Putamen (tissue), 1 donor: ENCODE data around the gene ZNF474.

Experiments
- DNase-seq: peaks from one replicate; pipeline ENCODE4 v3.0.0-alpha.2; 2016; ENCODE audit warnings: low spot score

Gene ZNF474

DNA sequence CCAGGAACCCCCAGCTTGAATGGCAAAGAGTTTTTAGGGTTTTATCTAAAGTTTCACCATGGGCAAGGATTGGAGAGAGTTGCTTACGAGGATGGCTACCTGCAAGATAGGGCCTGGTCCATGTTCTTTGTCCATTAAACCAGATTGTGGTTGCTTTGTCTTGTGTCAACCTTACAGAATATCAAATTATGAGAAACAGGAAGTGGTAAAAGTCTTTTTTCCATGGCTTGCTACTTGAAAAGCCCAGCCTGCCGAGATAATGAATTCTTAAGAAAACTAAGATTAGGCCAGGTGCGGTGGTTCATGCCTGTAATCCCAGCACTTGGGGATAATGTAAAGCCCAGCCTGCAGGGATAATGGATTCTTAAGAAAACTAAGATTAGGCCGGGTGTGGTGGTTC lies 24.4 kb downstream of the ZNF474 start:
- DNase-seq = no peak

- DNase-seq = no peak
Observed at GRCh38 chr5:122154491-122154890, 25.1 kb downstream of the ZNF474 start.

- no peak for DNase-seq
Observed at GRCh38 chr5:122154910-122155309, 25.6 kb downstream of the ZNF474 start.

DNA sequence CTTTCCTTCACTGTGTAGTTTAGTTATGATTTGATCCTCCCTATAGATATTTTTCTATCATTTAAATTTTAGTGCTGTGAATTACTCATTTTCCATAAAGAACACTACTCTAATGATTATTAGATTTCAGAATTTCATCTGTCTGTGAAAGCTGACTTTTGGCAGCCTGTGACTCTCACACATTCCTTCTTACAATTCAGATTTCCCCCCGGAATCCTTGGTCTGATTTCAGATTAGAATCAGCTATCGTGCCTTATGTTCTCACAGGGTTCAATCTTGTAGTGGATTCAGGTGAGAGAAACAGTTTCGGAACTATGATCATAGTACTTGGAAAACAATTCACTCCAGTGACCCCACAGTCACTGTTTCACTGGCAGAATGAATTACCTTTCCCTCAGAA lies 26.2 kb downstream of the ZNF474 start:
- DNase-seq = no peak

DNA sequence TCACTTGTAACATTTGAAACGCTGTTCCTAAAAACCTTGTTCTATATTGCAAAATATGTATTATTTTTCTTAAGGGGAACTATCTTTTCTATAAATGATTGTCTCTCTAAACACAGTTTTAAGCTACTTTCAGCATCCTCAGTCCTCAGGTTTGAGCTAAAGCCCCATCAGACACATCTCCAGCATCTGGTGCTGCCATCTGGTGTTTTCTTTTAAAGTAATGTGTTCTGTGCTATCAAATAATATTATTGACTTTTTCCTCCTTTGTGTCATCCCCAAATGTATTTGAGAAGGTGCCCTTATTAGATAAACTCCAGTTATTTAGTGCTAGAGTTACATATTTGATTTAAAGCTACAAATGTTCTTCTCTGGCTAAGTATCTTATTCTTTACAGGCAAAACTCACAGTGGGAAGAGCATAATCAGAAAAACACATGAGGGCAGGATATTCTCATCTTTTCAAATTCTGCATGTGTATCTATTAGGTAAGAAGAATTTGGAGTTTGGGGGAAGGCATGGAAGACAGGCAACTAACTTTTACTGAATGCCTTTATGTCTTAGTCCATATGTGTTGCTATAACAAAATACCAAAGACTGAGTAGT lies 27.5 kb downstream of the ZNF474 start:
- DNase-seq = peak; percentile 18

DNA sequence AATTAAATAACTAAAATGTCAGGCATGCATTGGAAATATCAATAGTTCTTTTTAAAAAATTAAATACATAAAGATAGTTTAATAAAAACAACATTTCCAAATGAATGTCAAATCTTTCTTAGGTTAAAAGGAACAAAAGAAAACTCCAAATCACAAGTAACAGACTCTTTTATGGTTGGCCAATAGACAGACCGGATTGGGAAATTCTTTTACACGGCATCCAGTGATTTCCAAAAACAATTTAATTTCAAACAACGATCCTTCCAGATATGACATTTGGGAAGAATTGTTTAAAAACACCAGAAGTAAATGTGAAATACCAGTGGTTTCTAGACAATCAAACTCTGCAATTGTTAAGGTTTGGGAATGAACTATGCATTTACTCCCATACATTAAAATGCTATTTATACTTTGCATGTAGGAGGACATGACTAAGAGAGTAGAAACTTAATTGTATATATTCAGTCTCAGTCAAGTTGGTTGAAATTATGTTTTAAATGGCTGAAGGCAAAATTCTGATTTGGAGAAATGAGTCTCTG lies 32.8 kb downstream of the ZNF474 start:
- no peak for DNase-seq

GRCh38 chr5:122163121-122164069 lies 34.0 kb downstream of the ZNF474 start:
- peak; percentile 58 for DNase-seq

DNA sequence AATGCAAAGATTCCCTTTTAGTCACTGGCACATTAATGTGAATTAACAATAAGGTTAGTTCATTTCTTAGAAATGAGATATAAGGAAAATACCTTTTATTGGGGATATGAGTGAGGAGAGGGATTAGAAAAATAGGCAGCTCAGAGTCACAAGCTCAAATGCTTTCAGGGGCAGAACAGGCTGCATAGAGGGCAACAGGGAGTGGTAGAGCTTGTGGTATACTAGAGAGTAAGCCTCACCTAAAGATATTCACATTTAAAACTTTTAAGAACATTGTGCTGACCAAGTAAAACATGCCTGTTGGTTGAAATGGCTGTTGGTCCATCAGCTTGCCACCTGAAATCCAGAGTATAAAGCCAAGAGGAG lies 34.7 kb downstream of the ZNF474 start:
- DNase-seq = no peak

- DNase-seq = no peak
Observed at GRCh38 chr5:122164831-122165558, 35.6 kb downstream of the ZNF474 start.

GRCh38 chr5:122165559-122166078 lies 36.3 kb downstream of the ZNF474 start:
- DNase-seq = no peak

DNA sequence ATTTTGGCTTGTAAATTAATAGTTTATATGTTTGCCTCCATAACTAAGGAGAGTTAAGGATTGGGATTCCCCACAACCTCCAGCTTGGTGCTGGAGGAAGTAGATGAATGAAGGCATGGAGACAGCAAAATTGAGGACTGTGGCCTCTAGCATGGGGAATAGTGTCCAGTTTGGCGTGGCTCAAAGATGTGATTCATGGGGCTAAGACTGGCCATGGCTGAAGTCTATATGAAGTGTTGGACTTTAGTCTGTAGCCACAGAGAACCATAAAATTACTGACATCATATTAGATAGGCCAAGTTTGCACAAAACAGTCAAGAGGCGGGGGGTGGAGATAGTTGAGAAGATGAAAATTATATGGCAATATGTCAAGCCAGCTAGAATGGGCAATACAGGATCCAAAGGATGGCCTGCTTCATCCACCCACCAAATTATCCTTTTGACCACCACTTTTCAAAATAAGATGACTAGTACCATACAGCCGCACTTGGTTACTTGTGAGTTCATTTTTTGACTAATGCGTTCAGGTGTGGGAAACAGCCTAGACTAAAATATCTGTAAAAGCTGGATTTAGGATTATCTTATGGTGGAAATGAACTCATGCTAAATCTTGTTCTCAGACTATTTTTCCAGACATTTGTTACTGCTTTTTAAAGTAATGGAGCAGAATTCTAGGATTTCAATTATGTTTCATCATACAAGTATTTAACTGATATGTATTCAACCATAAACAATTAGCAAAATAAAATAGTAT lies 40.2 kb downstream of the ZNF474 start:
- no peak for DNase-seq

- peak; percentile 44 for DNase-seq
Observed at GRCh38 chr5:122170620-122171019, 41.3 kb downstream of the ZNF474 start.

DNA sequence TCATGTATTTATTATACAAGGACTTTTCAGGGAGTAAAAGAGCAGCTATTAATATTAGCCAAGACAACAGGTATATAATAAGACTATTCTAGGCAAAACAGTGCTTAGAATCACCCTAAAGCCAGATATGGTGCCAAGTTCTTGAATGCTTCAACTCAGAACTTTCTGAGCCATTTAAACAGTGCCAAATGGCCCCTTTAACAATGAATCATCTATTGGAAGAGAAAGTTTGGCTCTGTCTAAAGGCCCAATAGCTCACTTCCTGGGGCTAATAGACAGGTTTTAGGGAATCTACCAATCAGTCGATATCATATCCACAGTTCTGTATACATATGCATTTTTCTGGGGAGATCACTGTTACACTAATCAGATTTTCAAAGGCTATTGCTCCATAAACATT lies 42.9 kb downstream of the ZNF474 start:
- no peak for DNase-seq

- DNase-seq = no peak
Observed at GRCh38 chr5:122173474-122174415, 44.4 kb downstream of the ZNF474 start.

- DNase-seq = no peak
Observed at GRCh38 chr5:122175091-122175490, 45.7 kb downstream of the ZNF474 start.

- DNase-seq = no peak
Observed at GRCh38 chr5:122175852-122176251, 46.5 kb downstream of the ZNF474 start.

DNA sequence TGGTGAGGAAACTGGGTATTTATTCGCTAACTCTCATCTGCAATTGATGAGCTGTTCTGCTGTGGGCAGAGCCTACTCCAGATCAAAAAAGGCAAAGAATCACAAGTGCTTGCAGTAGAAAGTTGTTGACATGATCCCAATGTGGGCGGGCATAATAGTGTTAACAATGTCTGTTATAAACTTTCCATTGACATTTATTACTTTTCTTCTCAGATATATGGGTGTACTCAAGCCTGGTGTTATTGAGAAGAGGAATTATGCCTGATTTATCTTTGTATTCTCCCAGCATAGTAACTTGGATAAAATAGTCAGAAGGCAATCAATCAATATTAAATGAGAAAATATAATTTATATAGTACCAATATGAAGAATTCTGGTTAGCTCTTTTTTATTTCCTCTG lies 47.8 kb downstream of the ZNF474 start:
- DNase-seq = no peak

GRCh38 chr5:122179701-122180100 lies 50.4 kb downstream of the ZNF474 start:
- no peak for DNase-seq

GRCh38 chr5:122180146-122180712 lies 50.9 kb downstream of the ZNF474 start:
- no peak for DNase-seq
